ENCODE data around the gene TBX4.
"Not testable (repeated sequence)": the region's sequence is repeated elsewhere in the genome, so short reads cannot be mapped to it uniquely, and the experiment has no call there.

Gene TBX4

DNA sequence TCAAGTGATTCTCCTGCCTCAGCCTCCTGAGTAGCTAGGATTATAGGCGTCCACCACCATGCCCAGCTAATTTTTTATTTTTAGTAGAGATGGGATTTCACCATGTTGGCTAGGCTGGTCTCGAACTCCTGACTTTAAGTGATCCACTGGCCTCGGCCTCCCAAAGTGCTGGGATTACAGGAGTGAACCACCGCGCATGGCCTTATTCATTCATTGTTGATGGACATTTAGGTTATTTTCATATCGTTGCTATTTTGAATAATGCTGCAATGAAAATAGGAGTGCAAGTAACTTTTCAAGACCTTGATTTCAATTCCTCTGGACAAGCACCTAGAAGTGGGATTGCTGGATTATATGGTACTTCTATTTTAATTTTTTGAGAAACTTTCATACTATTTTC, 22.4 kb upstream of the TBX4 start:
- not testable (repeated sequence) for DNase-seq

GRCh38 chr17:61431594-61432311, 20.5 kb upstream of the TBX4 start:
- DNase-seq, result no peak

- DNase-seq, result no peak
Observed at GRCh38 chr17:61436273-61436672, 15.9 kb upstream of the TBX4 start.

GRCh38 chr17:61436995-61437704, 15.1 kb upstream of the TBX4 start:
- no peak for DNase-seq

DNA sequence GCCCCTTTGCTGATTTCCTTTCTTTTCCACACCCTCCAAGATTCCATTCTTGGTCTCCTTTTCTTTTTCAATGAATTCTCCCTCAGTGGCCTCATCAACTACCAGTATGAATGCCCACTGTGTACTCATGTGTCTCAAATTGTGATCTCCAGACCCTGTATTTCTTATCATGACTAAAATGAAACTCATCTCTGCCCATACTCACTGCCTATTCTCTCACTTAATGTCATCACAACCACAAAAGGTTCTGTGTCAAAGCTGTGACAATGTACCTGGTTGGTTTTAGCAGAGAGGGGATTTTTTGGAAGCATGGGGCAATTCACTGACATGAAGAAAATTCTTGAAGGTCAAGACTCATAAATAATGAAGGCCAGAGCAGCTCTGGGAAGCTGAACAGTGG, 11.5 kb upstream of the TBX4 start:
- DNase-seq, result no peak

- DNase-seq, result not testable (repeated sequence)
Observed at GRCh38 chr17:61441507-61441906, 10.7 kb upstream of the TBX4 start.

DNA sequence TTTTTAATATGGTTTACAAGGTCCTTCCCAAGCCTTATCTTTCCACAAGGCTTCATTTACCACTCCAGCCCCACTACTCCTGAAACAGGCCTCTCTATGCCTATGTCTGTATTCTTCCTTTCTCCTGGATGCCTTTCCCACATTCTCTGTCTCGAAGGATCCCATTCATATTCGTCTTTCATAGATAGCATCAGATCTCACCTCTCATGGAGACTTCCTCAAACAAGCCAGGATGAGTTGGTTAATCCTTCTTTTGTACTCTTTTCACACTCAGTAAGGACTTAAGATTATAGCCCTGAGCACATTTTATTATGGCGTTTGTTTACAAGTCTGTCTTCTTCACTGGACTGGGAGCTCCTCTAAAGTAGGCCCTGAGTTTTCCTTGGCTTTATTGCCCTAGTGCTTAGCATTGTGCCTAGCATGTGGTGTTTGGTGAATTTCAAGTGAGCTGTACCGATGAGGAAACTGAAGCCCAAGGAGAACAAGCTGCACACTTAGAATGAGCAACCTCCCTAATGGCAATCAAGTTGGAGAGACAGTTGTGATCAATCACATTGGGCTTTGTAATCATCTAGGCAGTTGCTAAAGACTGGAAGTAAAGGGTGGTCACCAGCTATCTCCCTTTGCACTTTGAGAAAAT, 10.0 kb upstream of the TBX4 start:
- DNase-seq, result no peak

DNA sequence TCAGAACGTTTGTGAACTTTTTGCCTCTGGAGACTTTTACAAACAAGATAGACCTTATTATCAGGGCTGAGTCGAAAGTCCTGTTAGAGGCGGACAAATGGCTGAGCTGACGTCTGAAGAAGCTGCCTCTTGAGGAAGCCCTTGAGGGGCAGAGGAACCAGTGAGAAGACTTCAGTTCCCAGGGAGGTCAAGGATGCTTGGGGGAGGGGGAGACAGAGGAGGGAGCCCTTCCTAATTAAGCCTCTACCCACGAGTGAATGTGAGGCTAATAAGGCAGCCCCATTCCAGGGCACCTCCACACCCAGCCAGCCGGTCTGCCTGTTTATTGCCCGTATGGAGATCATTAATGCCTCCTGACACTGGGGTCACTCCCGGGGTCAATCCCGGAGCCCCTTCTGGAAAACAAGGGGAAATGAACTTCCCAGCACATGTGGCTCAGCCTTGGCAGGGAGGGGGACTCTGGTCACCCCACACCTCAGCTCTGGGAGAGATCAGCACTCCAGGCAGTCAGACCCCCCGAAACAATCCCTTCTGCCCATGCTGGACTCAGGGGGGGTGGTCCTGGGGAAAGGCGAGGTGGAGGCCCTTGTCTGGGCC, 9.2 kb upstream of the TBX4 start:
- no peak for DNase-seq

GRCh38 chr17:61443475-61443882, 8.7 kb upstream of the TBX4 start:
- DNase-seq, result no peak

DNA sequence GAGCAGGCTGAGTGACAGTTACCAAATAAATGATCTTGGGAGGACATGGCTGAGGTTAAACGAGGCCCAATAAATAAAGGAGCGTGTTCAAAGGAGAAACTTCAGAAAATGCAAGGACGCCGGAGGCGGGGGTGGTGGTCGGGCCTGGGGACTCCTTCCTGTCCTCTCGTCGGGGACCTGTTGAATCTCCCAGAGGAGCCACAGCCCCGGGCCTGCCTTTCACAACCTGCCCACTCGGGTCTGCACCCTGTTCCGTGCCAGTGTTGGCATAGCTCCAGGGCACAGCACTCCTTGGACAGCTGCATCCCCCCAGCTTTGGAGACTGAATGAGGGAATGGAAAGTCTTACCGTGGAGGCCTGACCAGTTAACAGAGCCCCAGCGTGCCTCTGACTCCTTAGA, 8.1 kb upstream of the TBX4 start:
- no peak for DNase-seq

DNA sequence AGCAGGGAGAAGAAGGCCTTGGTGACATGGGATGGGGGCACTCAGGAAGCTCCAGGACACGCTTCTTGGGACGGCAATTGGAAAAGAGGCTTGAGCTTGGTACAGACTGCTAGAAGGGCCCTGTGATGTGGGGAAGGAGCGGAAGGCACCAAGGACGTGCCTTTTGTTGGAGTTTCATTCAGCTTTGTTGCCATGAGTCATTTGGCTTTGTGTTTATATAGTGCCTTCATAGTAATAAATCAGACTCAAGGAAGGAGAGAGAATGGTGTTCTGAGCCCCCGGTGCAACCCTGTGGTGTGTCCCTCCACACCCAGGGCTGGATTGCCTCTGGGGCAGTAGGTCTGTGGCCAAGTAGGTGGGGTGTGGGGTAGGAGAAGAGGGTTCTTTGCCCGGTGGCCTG, 7.4 kb upstream of the TBX4 start:
- no peak for DNase-seq

GRCh38 chr17:61447358-61447757, 4.9 kb upstream of the TBX4 start:
- DNase-seq, result no peak

DNA sequence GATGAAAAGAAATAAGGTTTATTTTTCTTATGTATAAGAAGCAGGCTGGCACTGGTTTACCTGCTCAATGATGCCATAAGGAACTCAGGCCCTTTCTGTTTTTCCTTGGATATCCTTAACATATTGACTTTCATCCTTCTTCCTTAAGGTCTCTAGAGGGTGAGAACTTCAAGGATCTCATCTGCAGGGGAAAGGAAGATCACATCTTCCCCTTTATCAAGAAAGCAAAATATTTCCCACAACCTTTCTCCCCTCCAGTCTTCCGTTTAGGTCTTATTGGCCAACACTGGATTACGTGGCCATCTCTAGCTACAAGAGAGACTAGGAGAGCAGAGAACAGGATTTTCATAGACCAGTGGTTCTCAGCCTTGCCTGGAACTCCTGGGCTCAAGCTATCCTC, 4.2 kb upstream of the TBX4 start:
- DNase-seq, result no peak

DNA sequence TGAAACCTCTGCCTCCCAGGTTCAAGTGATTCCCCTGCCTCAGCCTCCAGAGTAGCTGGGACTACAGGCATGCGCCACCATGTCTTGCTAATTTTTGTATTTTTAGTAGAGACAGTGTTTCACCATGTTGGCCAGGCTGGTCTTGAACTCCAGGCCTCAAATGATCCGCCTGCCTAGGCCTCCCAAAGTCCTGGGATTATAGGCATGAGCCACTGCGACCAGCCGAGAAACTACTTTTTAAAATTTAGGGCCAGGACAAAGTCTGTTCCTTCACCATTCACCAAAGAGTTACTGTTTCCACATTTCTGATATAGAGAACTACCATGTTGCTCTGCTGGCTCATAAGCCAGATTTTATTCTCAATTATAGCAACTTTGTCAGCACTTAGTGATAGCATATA, 3.1 kb upstream of the TBX4 start:
- DNase-seq, result not testable (repeated sequence)

- no peak for DNase-seq
Observed at GRCh38 chr17:61449707-61450640, 2.2 kb upstream of the TBX4 start.

GRCh38 chr17:61450641-61451537, 1.3 kb upstream of the TBX4 start:
- DNase-seq, result no peak

- DNase-seq, result no peak
Observed at GRCh38 chr17:61451538-61452300, 503 bp upstream of the TBX4 start.

DNA sequence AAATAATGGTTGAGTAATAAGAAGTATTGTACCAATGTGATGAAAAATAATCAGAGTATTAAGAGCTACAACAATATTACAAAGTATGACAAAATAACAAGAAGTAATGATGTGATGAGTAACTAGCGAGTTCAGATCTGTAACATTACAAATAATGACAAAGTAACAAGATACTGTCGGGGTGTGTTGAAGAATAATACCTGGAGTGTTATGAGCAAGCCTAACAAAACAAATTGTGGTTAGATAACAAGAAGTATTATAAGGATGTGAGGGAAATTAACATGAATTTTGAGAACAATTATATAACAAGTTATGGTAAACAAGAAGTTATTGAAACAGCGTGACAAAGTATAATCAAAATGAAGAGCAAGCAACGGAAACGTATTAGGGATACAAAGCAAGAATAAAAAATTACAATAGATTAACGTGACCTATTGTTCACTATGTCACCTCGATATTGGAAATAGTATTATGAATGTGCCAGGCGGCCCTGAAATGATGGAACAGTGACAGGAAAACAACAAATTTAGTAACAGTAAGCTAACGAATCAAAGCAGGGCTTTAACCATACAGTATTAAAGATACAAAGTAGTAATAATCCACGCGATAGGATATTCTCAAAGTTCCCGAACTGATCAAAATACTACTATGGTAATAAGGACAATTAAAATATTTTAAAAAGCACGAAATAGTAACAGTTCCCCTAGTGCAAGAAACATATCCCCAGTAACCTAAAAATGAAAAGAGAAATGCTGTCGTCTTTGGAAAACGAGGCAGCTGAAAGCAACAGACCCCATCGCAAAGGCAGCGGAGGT, 1.6 kb downstream of the TBX4 start:
- no peak for DNase-seq
